Mucosa of gallbladder (tissue), 1 donor: ENCODE results near the gene SPI1. TPM values are rescaled to one million over a fixed set of nuclear protein-coding genes. Genes with fewer than 3 reads are reported as not detected.
"Not testable (repeated sequence)": the region's sequence is repeated elsewhere in the genome, so short reads cannot be mapped to it uniquely, and the experiment has no call there.

Experiments used
- DNase-seq: peaks from one replicate; pipeline ENCODE4 v3.0.0-alpha.2; 2020; ENCODE audit warnings: low spot score
- total RNA-seq: library from RNA; stranded (reverse); gene quantifications from one replicate; pipeline ENCODE4 v1.2.1, GENCODE V29; 2021
- donor health status: DM: no; HTN: no; CAD: no.

Gene SPI1
- total RNA-seq, 1 donor from 2014 or later: 35.3 TPM

- no peak for DNase-seq
Measured at GRCh38 chr11:47326198-47326597, 52.1 kb downstream of the SPI1 start.

GRCh38 chr11:47325271-47326041, 52.9 kb downstream of the SPI1 start:
- no peak for DNase-seq

- no peak for DNase-seq
Measured at GRCh38 chr11:47324520-47324919, 53.8 kb downstream of the SPI1 start.

- no peak for DNase-seq
Measured at GRCh38 chr11:47318166-47318565, 60.2 kb downstream of the SPI1 start.

GRCh38 chr11:47317064-47317828, 61.1 kb downstream of the SPI1 start:
- DNase-seq: no peak

- not testable (repeated sequence) for DNase-seq
Measured at GRCh38 chr11:47316501-47316900, 61.8 kb downstream of the SPI1 start.

- no peak for DNase-seq
Measured at GRCh38 chr11:47314992-47315391, 63.4 kb downstream of the SPI1 start.

GRCh38 chr11:47308050-47308823, 70.1 kb downstream of the SPI1 start:
- DNase-seq: no peak

- no peak for DNase-seq
Measured at GRCh38 chr11:47306484-47306844, 71.9 kb downstream of the SPI1 start.

- no peak for DNase-seq
Measured at GRCh38 chr11:47305734-47306483, 72.4 kb downstream of the SPI1 start.

Other genes with a start within 250 kb of the SPI1 start
- 91.8 TPM for gene ARFGAP2, start 201.7 kb downstream of the SPI1 start, total RNA-seq
- 34.4 TPM for gene PACSIN3, start 192.1 kb downstream of the SPI1 start, total RNA-seq
- 22.7 TPM for gene DDB2, start 163.6 kb downstream of the SPI1 start, total RNA-seq
- 48.5 TPM for gene ACP2, start 129.7 kb downstream of the SPI1 start, total RNA-seq
- gene NR1H3, start 120.6 kb downstream of the SPI1 start, total RNA-seq: 33.5 TPM
- gene MADD, start 108.4 kb downstream of the SPI1 start, total RNA-seq: 57.1 TPM
- gene MYBPC3, start 25.8 kb downstream of the SPI1 start, total RNA-seq: not detected
- gene SLC39A13, start 30.0 kb upstream of the SPI1 start, total RNA-seq: 58.6 TPM
- gene PSMC3, start 47.9 kb upstream of the SPI1 start, total RNA-seq: 80.5 TPM
- 0.35 TPM for gene RAPSN, start 70.6 kb upstream of the SPI1 start, total RNA-seq
- 102 TPM for gene CELF1, start 174.6 kb upstream of the SPI1 start, total RNA-seq
- 45.1 TPM for gene PTPMT1, start 187.1 kb upstream of the SPI1 start, total RNA-seq
- 20.3 TPM for gene KBTBD4, start 200.4 kb upstream of the SPI1 start, total RNA-seq
- gene NDUFS3, start 200.5 kb upstream of the SPI1 start, total RNA-seq: 97.8 TPM
- 0.14 TPM for gene FAM180B, start 208.1 kb upstream of the SPI1 start, total RNA-seq
- gene C1QTNF4, start 215.9 kb upstream of the SPI1 start, total RNA-seq: 5.5 TPM